GM10248 (cell line): ENCODE results near the gene CNPY3.
A peak's percentile ranks its signal among the peaks of the same experiment; 100 is the strongest.
"Not testable (repeated sequence)": the region's sequence is repeated elsewhere in the genome, so short reads cannot be mapped to it uniquely, and the experiment has no call there.

Experiments used
- CTCF ChIA-PET: fragments of 300-600 bp; sonication (Branson Sonifier 250); formaldehyde crosslinking; extraction: SDS; loops from one replicate; lab custom pipeline; 2021; ENCODE audit warnings: antibody characterized with exemption; lab: Yijun Ruan, JAX
- POLR2A ChIA-PET: fragments of 350-650 bp; sonication (Branson Sonifier 250); formaldehyde crosslinking; extraction: SDS; loops from one replicate; lab custom pipeline; 2020; ENCODE audit warnings: antibody characterized with exemption; lab: Yijun Ruan, JAX
- DNase-seq: peaks from one replicate; pipeline ENCODE4 v3.0.0; 2012; ENCODE audit errors: extremely low spot score
- TF ChIP-seq, protein P1 (sequence below): IDR thresholded peaks from 2 replicates; pipeline ENCODE4 v1.5.1; 2012; ENCODE audit warnings: mild to moderate bottlenecking, low read depth; ENCODE audit errors: extremely low read depth, missing control alignments, control extremely low read depth

CNPY3 gene

DNA sequence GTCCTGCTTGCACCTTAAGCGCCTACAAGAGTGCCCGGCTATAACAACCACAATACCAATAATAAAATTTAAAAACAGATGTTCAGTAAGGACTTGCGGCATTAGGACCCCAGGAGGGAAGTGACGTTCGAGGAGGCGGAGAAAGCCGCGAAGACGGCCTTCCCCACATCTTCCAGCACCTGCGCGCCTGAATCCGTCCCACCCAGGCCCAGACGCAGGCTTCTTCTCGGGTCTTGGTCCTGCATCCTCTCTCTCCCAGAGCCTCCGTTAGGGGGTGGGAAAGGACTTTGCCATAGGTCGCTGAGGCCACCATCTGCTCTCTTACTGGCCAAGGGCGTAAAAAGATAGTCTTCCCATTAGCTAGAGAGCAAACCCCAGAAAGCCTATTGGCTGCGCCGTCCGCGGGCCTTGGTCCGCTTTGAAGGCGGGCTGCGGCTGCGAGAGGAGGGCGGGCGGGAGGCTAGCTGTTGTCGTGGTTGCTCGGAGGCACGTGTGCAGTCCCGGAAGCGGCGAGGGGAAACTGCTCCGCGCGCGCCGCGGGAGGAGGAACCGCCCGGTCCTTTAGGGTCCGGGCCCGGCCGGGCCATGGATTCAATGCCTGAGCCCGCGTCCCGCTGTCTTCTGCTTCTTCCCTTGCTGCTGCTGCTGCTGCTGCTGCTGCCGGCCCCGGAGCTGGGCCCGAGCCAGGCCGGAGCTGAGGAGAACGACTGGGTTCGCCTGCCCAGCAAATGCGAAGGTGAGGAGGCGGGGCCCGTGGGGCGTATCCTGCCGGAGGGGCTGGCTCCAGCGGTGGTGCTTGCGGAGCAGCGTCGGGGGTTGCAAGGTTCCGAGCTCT lies at the start of gene CNPY3:
Gene CNPY3 (plus strand): TSS at position 495 of the 835 bp plus-strand sequence. CDS start 91 bp downstream, at position 586.
- TF ChIP-seq, protein P1, sequence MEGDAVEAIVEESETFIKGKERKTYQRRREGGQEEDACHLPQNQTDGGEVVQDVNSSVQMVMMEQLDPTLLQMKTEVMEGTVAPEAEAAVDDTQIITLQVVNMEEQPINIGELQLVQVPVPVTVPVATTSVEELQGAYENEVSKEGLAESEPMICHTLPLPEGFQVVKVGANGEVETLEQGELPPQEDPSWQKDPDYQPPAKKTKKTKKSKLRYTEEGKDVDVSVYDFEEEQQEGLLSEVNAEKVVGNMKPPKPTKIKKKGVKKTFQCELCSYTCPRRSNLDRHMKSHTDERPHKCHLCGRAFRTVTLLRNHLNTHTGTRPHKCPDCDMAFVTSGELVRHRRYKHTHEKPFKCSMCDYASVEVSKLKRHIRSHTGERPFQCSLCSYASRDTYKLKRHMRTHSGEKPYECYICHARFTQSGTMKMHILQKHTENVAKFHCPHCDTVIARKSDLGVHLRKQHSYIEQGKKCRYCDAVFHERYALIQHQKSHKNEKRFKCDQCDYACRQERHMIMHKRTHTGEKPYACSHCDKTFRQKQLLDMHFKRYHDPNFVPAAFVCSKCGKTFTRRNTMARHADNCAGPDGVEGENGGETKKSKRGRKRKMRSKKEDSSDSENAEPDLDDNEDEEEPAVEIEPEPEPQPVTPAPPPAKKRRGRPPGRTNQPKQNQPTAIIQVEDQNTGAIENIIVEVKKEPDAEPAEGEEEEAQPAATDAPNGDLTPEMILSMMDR: no peak
- POLR2A ChIA-PET: interaction anchor here (0.5 to 2.6 kb wide), 10 partner anchors 10 to 503 kb away, joined by 3 to 11 read pairs (median 4); partner anchors contain the start of genes CUL7, PPP2R5D and TBCC
- DNase-seq: peak; percentile 90
- CTCF ChIA-PET: interaction anchor here (0.7 to 3.8 kb wide), 7 partner anchors 15 to 215 kb away, joined by 3 to 17 read pairs (median 4); no protein-coding TSS in a partner anchor

DNA sequence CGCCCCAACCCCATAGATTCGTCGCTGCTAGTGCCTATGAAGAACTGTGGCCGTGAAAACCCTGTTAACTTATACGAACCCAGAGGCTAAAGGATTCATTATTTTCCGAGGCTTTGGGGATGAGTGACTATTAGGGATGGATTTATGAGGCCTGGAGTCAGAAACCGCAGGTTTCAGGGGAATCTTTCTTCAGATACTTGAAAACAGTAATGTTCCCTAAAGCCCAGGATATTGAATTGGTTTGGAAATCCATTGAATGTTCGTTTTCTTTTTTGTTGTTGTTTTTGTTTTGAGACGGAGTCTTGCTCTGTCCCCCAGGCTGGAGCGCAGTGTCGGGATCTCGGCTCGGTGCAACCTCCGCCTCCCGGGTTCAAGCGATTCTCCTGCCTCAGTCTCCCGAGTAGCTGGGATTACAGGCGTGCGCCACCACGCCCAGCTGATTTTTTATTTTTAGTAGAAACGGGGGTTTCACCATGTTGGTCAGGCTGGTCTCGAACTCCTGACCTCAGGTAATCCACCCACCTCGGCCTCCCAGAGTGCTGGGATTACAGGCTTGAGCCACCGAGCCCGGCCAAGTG lies 49.0 kb upstream of the CNPY3 start:
- POLR2A ChIA-PET: interaction anchor here (0.5 to 1.2 kb wide), 4 partner anchors 8 to 656 kb away, joined by 3 read pairs; partner anchors contain the start of gene TBCC
- DNase-seq: not testable (repeated sequence)
- CTCF ChIA-PET: interaction anchor here (1.3 to 4.9 kb wide), 6 partner anchors 11 to 333 kb away, joined by 3 to 34 read pairs (median 4); a partner anchor contains a TSS

- POLR2A ChIA-PET: interaction anchor here (0.7 kb wide), 1 partner anchor 135 kb away, joined by 3 read pairs; the partner anchor contains the start of gene TBCC
- DNase-seq: not testable (repeated sequence)
- CTCF ChIA-PET: interaction anchor here (1.7 to 3.2 kb wide), 2 partner anchors 10 to 154 kb away, joined by 4 to 13 read pairs; a partner anchor contains a TSS
Observed at GRCh38 chr6:42880871-42881270, 48.4 kb upstream of the CNPY3 start.

DNA sequence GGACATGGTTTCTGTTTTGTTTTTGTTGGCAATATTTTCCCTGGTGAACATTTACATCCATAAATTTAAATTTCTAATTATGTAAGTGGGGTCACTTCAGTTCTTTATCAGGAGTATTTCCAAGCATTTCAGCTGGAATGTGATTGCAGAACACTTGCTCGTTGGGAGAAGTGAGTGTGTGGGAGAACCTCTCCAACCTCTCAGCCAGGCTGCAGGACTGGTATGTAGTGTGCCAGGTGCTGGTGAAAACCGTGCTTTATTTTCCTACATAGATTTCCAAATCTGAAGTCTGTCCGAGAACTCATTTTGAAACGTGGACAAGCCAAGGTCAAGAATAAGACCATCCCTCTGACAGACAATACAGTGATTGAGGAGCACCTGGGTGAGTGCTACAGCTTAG lies 43.6 kb upstream of the CNPY3 start:
- ChIA-PET CTCF (interaction anchor here (2.0 kb wide), 1 partner anchor 8 kb away, joined by 7 read pairs; no protein-coding TSS in a partner anchor), POLR2A (interaction anchor here (0.7 kb wide), 1 partner anchor 307 kb away, joined by 3 read pairs; no protein-coding TSS in a partner anchor)
- no peak for DNase-seq

DNA sequence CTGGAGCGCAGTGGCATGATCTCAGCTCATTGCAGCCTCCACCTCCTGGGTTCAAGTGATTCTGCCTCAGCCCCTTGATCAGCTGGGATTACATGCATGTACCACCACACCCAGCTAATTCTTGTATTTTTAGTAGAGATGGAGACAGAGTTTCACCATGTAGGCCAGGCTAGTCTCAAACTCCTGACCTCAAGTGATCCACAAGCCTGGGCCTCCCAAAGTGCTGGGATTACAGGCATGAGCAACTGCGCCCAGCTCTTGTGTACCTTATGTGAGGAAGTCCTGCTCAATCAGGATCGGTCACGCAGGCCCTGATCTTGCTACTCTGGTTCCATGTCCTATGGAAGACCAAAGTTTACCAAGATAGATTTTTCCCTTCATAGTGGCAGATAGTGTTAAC lies 41.1 kb upstream of the CNPY3 start:
- POLR2A ChIA-PET: interaction anchor here (0.6 kb wide), 1 partner anchor 58 kb away, joined by 4 read pairs; no protein-coding TSS in a partner anchor
- DNase-seq, CTCF ChIA-PET: not testable (repeated sequence)

More for the DNA sequence above, 43.6 kb upstream of the CNPY3 start:
- TF ChIP-seq, protein P1: no peak

DNA sequence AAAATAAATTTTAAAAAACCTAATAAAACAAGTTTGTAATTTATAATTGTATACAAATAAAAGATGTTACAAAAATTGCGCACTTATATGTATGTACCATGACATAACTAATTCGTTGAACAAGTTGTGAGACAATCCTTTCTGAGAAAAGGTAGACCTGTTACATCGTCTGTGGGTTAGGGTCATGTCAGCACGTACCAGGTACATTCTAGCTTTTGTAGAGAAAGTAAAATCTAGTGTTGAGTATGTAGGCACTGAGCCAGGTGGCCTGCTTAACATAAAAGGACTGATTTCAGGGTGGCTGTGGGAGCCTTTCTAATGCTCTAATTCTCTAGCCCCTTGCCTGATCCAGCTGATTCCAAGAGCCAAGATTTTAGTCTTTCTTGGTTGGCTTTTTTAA lies 39.5 kb upstream of the CNPY3 start:
- ChIA-PET CTCF (interaction anchor here (1.6 kb wide), 1 partner anchor 164 kb away, joined by 4 read pairs; no protein-coding TSS in a partner anchor), POLR2A (interaction anchor here (0.7 kb wide), 1 partner anchor 94 kb away, joined by 3 read pairs; no protein-coding TSS in a partner anchor)
- DNase-seq: no peak
- TF ChIP-seq, protein P1: no peak

DNA sequence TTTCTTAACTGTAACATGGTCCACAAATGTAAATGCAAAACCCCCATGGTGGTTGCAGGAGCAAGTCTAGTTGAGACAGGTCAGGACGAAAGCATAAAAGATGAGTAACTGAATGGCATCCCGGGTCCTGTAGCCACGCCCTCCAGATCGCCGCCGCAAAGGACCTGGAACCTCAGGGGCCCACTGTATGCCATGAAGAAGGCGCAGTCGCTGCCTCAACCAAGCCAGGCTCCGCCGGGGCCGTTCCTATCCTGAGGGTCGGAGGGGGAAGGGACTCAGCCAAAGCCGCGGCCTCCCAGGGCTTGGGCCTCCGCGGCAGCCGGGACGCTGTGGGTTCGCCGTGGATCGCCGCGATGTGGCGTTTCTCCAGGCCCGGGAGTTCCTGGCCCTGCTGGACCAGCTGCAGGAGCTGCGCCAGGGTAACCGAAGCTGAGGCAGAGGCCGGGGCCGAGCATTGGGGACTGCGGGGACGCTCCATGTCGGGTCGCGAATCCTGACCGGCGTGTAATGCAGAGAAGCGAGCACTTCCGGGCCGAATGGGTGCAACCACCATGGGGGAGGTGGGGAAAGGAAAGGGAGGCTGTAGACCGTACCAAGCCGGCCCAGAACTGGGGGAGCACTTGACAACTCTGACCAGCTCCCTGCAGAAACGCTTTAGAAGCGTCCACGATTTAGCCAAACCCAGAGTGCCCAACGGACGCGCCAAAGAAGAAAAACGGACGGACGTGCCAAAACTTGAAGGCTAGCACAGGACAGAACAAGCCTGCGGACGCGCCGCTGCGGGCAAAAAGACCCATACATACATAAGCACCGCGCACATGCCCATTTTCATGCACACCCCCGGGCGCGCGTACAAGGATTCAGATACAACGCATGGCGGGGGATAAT lies 38.7 kb upstream of the CNPY3 start:
- DNase-seq: peak; percentile 94
- POLR2A ChIA-PET: interaction anchor here (1.0 kb wide), 1 partner anchor 8 kb away, joined by 3 read pairs; no protein-coding TSS in a partner anchor
- TF ChIP-seq, protein P1: no peak
- CTCF ChIA-PET: interaction anchor here (1.0 to 2.6 kb wide), 7 partner anchors 9 to 343 kb away, joined by 3 to 14 read pairs (median 4); no protein-coding TSS in a partner anchor
